Testis (tissue), 3 donors: ENCODE results near the gene SMAD6. TPM values are rescaled to one million over a fixed set of nuclear protein-coding genes. Genes with fewer than 3 reads are reported as not detected.

ENCODE experiments used
- DNase-seq: peaks from one replicate; pipeline ENCODE4 v3.0.0-alpha.2; 2019
- H3K27ac ChIP-seq, 2 donors: fragments of 200-600 bp; sonication (generic); one replicate each; pipeline ENCODE4 v1.5.1; 2019
- H3K27me3 ChIP-seq: fragments of 200-600 bp; sonication (generic); one replicate; pipeline ENCODE4 v1.5.1; 2019
- H3K36me3 ChIP-seq: fragments of 200-600 bp; sonication (generic); one replicate; pipeline ENCODE4 v1.5.1; 2017; ENCODE audit warnings: low read depth; ENCODE audit errors: missing control alignments
- H3K4me1 ChIP-seq: fragments of 200-600 bp; sonication (generic); one replicate; pipeline ENCODE4 v1.5.1; 2019
- H3K4me3 ChIP-seq, 2 donors: fragments of 200-600 bp; sonication (generic); one replicate each; pipeline ENCODE4 v1.5.1; 2017 to 2019
- H3K9me3 ChIP-seq: fragments of 200-600 bp; sonication (generic); one replicate; pipeline ENCODE4 v1.5.1; 2017
- CTCF ChIP-seq, 3 experiments: fragments of 450-650 bp in 2 of 3; fragments of 200-600 bp in 1 of 3; sonication (generic) in 1 of 3; IDR thresholded peaks; one replicate each; pipeline ENCODE4 v1.5.1; 2016 to 2019; ENCODE audit warnings: antibody characterized with exemption in 3 of 3, mild to moderate bottlenecking in 2 of 3, moderate library complexity in 1 of 3
- POLR2A ChIP-seq: fragments of 450-650 bp; IDR thresholded peaks from one replicate; pipeline ENCODE4 v1.6.1; 2017; ENCODE audit warnings: antibody characterized with exemption, mild to moderate bottlenecking, moderate library complexity
- WGBS, 2 donors: methylation state at CpG; one replicate each; pipeline ENCODE4 v1.1.5; 2018; 5-methylcytosine and 5-hydroxymethylcytosine counted together
- intact Hi-C: fragments of 100-400 bp; cut with DNase I; formaldehyde crosslinking; loops from one replicate; pipeline ENCODE4 v1.15.1; 2023; ENCODE audit warnings: low total_unique reads
- polyA plus RNA-seq: library from polyadenylated mRNA; stranded (reverse); fragments of 350-450 nt; fragmentation: Illumina TruSeq; extraction: RNeasy Lipid Tissue Mini Kit (QIAGEN cat#74804); gene quantifications from one replicate; pipeline ENCODE4 v1.2.3, GENCODE V29; 2014; ENCODE audit warnings: low read depth, low replicate concordance; ENCODE audit not compliant: insufficient read depth
- total RNA-seq, 2 donors: library from RNA; depleted of rRNA; stranded (reverse); fragments of >200 nt; gene quantifications; one replicate each; pipeline ENCODE4 v1.2.3, GENCODE V29; 2016

SMAD6 gene
- total and polyA plus RNA-seq, 3 donors from 2014 or later, result 3.2 to 19.4 (median 17.5) TPM

GRCh38 chr15:66723826-66724731 lies 22.0 kb downstream of the SMAD6 start:
- Histone ChIP-seq H3K27ac (no peak overlapping the region), H3K9me3 (no peaks in the 10 kb centered on the region), H3K4me3 (no peak overlapping the region), H3K27me3 (no peaks in the 10 kb centered on the region), H3K4me1 (no peaks in the 10 kb centered on the region), H3K36me3 (no peaks in the 10 kb centered on the region)
- DNase-seq, result no peak
- 81 to 100% methylated on average over 1 of the region's 1 CpG for WGBS, 2 donors
- no peak for TF ChIP-seq POLR2A
- no peak for TF ChIP-seq CTCF (IDR thresholded peaks at IDR 0.05)
- intact Hi-C loops, result no loop called here

GRCh38 chr15:66724732-66725463 lies 22.9 kb downstream of the SMAD6 start:
- WGBS, 2 donors, result 67 to 72% methylated on average over 14 of the region's 14 CpGs
- intact Hi-C loops, result no loop called here
- Histone ChIP-seq H3K4me3 (no peak overlapping the region), H3K4me1 (no peaks in the 10 kb centered on the region), H3K36me3 (no peaks in the 10 kb centered on the region), H3K27me3 (no peaks in the 10 kb centered on the region), H3K9me3 (no peaks in the 10 kb centered on the region), H3K27ac (no peak overlapping the region)
- TF ChIP-seq CTCF (IDR thresholded peaks at IDR 0.05) (no peak), POLR2A (no peak)
- no peak for DNase-seq

GRCh38 chr15:66725464-66725785 lies 23.4 kb downstream of the SMAD6 start:
- Histone ChIP-seq H3K4me1 (no peaks in the 10 kb centered on the region), H3K27me3 (no peaks in the 10 kb centered on the region), H3K36me3 (no peaks in the 10 kb centered on the region), H3K4me3 (no peak overlapping the region), H3K9me3 (no peaks in the 10 kb centered on the region), H3K27ac (no peak overlapping the region)
- intact Hi-C loops, result no loop called here
- no peak for DNase-seq
- TF ChIP-seq POLR2A, result no peak
- no peak for TF ChIP-seq CTCF (IDR thresholded peaks at IDR 0.05)

GRCh38 chr15:66726386-66726785 lies 24.4 kb downstream of the SMAD6 start:
- no peak overlapping the region for H3K27ac ChIP-seq
- H3K36me3 ChIP-seq, result no peaks in the 10 kb centered on the region
- H3K27me3 ChIP-seq, result no peaks in the 10 kb centered on the region
- TF ChIP-seq POLR2A (no peak), CTCF (IDR thresholded peaks at IDR 0.05) (no peak)
- intact Hi-C loops, result no loop called here
- no peak overlapping the region for H3K4me3 ChIP-seq
- no peak for DNase-seq
- WGBS, 2 donors, result 92 to 100% methylated on average over 1 to 2 of the region's 2 CpGs
- H3K9me3 ChIP-seq, result no peaks in the 10 kb centered on the region
- H3K4me1 ChIP-seq, result no peaks in the 10 kb centered on the region
